Lower lobe of right lung (tissue), 2 donors: Measurements from ENCODE around the gene VDAC2. TPM values are rescaled to one million over a fixed set of nuclear protein-coding genes. Genes with fewer than 3 reads are reported as not detected.

Experiments
- ATAC-seq, 2 donors: fragments of 200-7000 bp; cut with Tn5 transposase; one replicate each; pipeline ENCODE4 v1.9.1; 2020 to 2022; ENCODE audit warnings: mild to moderate bottlenecking in 2 of 2, moderate library complexity in 2 of 2
- DNase-seq: peaks from one replicate; pipeline ENCODE4 v3.0.0-alpha.2; 2020
- H3K27ac ChIP-seq: fragments of 200-600 bp; one replicate; pipeline ENCODE4 v1.8.0; 2022
- H3K27me3 ChIP-seq: fragments of 200-600 bp; one replicate; pipeline ENCODE4 v1.8.0; 2022; ENCODE audit warnings: low read depth
- H3K36me3 ChIP-seq: fragments of 200-600 bp; one replicate; pipeline ENCODE4 v1.8.0; 2022; ENCODE audit warnings: mild to moderate bottlenecking
- H3K4me1 ChIP-seq: fragments of 200-600 bp; one replicate; pipeline ENCODE4 v1.8.0; 2022
- H3K4me3 ChIP-seq: fragments of 200-600 bp; one replicate; pipeline ENCODE4 v1.8.0; 2022; ENCODE audit warnings: mild to moderate bottlenecking
- H3K9me3 ChIP-seq: fragments of 200-600 bp; one replicate; pipeline ENCODE4 v1.8.0; 2022
- CTCF ChIP-seq: fragments of 200-600 bp; IDR thresholded peaks from one replicate; pipeline ENCODE4 v1.8.0; 2022; ENCODE audit warnings: antibody characterized with exemption, mild to moderate bottlenecking
- intact Hi-C: fragments of 100-400 bp; cut with DNase I; formaldehyde crosslinking; loops from one replicate; pipeline ENCODE4 v1.11.0; 2022
- total RNA-seq: library from RNA; stranded (reverse); fragmentation: NEBNext Ultra II Directional; extraction: Animal tissue kit (Norgen Biotek cat#: 25700); gene quantifications from one replicate; pipeline ENCODE4 v1.2.1, GENCODE V29; 2021
- donor health status: DM: no; HTN: yes; CAD: no; lungs with severe emphysema.

The VDAC2 gene
- total RNA-seq, 1 donor from 2014 or later: 120 TPM

- intact Hi-C loops: no loop called here
- Histone ChIP-seq H3K4me3 (peak within 1 kb of the TSS; percentile 97), H3K4me1 (peaks cover 19% of the 10 kb centered on the region), H3K36me3 (peaks cover 27% of the 10 kb centered on the region), H3K27ac (peak within 1 kb of the TSS; percentile 93), H3K27me3 (no peaks in the 10 kb centered on the region), H3K9me3 (no peaks in the 10 kb centered on the region)
- DNase-seq (peak; percentile 98), ATAC-seq (peak; percentile 89 to 93)
- TF ChIP-seq CTCF: peak; percentile 100
Measured at GRCh38 chr10:75235375-75236177, 25.0 kb downstream of the VDAC2 start, which contains the start of gene COMTD1. Gene COMTD1, minus strand, starts transcription at chr10:75235957. Its CDS starts 29 bp downstream, at chr10:75235928.

- Histone ChIP-seq H3K9me3 (no peaks in the 10 kb centered on the region), H3K27me3 (no peaks in the 10 kb centered on the region), H3K27ac (peak overlapping the region; percentile 93), H3K4me3 (peak overlapping the region; percentile 97), H3K36me3 (peaks cover 21% of the 10 kb centered on the region), H3K4me1 (peaks cover 19% of the 10 kb centered on the region)
- peak; percentile 16 for TF ChIP-seq CTCF
- no peak for ATAC-seq
- intact Hi-C loops: no loop called here
- DNase-seq: no peak
Measured at GRCh38 chr10:75236178-75236825, 25.7 kb downstream of the VDAC2 start.

- Histone ChIP-seq H3K4me3 (no peak overlapping the region), H3K36me3 (peaks cover 3% of the 10 kb centered on the region), H3K9me3 (no peaks in the 10 kb centered on the region), H3K4me1 (peaks cover 19% of the 10 kb centered on the region), H3K27me3 (no peaks in the 10 kb centered on the region), H3K27ac (peak overlapping the region; percentile 41)
- no peak for TF ChIP-seq CTCF
- ATAC-seq: no peak
- peak; percentile 70 for DNase-seq
- intact Hi-C loops: no loop called here
Measured at GRCh38 chr10:75238182-75239095, 27.8 kb downstream of the VDAC2 start.

- no peak for ATAC-seq
- intact Hi-C loops: no loop called here
- DNase-seq: no peak
- Histone ChIP-seq H3K36me3 (no peaks in the 10 kb centered on the region), H3K27me3 (no peaks in the 10 kb centered on the region), H3K9me3 (no peaks in the 10 kb centered on the region), H3K4me1 (peaks cover 19% of the 10 kb centered on the region), H3K27ac (no peak overlapping the region), H3K4me3 (no peak overlapping the region)
- no peak for TF ChIP-seq CTCF
Measured at GRCh38 chr10:75239096-75239790, 28.6 kb downstream of the VDAC2 start.
